GM12878 (cell line): ENCODE measurements around the gene TSC2.

Source experiments
- ATF2 ChIP-seq: IDR thresholded peaks from 2 replicates; pipeline ENCODE4 v1.6.1; 2012; ENCODE audit warnings: low read length, inconsistent platforms
- CHD4 ChIP-seq: fragments of 200-600 bp; sonication (generic); IDR thresholded peaks from 2 replicates; pipeline ENCODE4 v1.6.1; 2016; ENCODE audit warnings: mild to moderate bottlenecking
- CTCF ChIP-seq, 3 experiments: IDR thresholded peaks in 2 of 3; conservative IDR thresholded peaks in 1 of 3; 2 replicates each; pipeline ENCODE4 v1.5.1; 2011; ENCODE audit warnings: low read depth in 3 of 3, low read length in 3 of 3, mild to moderate bottlenecking in 3 of 3, control low read depth in 2 of 3, moderate library complexity in 2 of 3, inconsistent platforms in 1 of 3, mixed read lengths in 1 of 3; ENCODE audit not compliant: control insufficient read depth in 2 of 3, insufficient read depth in 1 of 3; ENCODE audit errors: extremely low read depth in 1 of 3
- POLR2AphosphoS5 ChIP-seq: IDR thresholded peaks from 2 replicates; pipeline ENCODE4 v1.6.1; 2011; ENCODE audit warnings: mild to moderate bottlenecking, low read length, inconsistent platforms
- RBBP5 ChIP-seq: fragments of 200-600 bp; sonication (generic); conservative IDR thresholded peaks from 2 replicates; pipeline ENCODE4 v1.6.1; 2016
- ZNF207 ChIP-seq: fragments of 450-650 bp; IDR thresholded peaks from 2 replicates; pipeline ENCODE4 v1.6.1; 2014; ENCODE audit warnings: antibody characterized with exemption, mild to moderate bottlenecking, borderline replicate concordance
- ZNF592 ChIP-seq: fragments of 450-650 bp; IDR thresholded peaks from 2 replicates; pipeline ENCODE4 v1.6.1; 2017; ENCODE audit warnings: mild to moderate bottlenecking, moderate library complexity
- ZZZ3 ChIP-seq: IDR thresholded peaks from 2 replicates; pipeline ENCODE4 v1.6.1; 2011; ENCODE audit warnings: low read depth; ENCODE audit not compliant: control insufficient read depth, insufficient read length

GRCh38 chr16:2084895-2085625, 37.3 kb downstream of the TSC2 start:
- TF ChIP-seq CTCF (IDR thresholded peaks at IDR 0.05 in 2 of 3, conservative IDR thresholded peaks at IDR 0.05 in 1 of 3; ENCODE audit: control insufficient read depth in 2 of 3, extremely low read depth in 1 of 3, insufficient read depth in 1 of 3, low read depth in 3 of 3, low read length in 3 of 3), result no peak
- TF ChIP-seq ATF2, result no peak
- no peak for TF ChIP-seq RBBP5
- TF ChIP-seq CHD4, result no peak
- TF ChIP-seq POLR2AphosphoS5, result no peak
- TF ChIP-seq ZNF207, result no peak
- TF ChIP-seq ZZZ3, result no peak
- TF ChIP-seq ZNF592, result no peak
